Astrocyte (in vitro differentiated cells and primary cell): ENCODE data around the gene NCK2. TPM values are rescaled to one million over a fixed set of nuclear protein-coding genes. Genes with fewer than 3 reads are reported as not detected.
A peak's percentile ranks its signal among the peaks of the same experiment; 100 is the strongest.

ENCODE experiments used
- DNase-seq: peaks from one replicate; pipeline ENCODE4 v3.0.0-alpha.2; 2010; ENCODE audit warnings: low read depth
- FAIRE-seq: peaks from 2 replicates; lab custom pipeline; 2011; peaks lifted over from hg19 to GRCh38; lab: Jason Lieb, UNC
- H2AFZ ChIP-seq: 2 replicates; pipeline ENCODE4 v1.6.0; 2012; ENCODE audit warnings: low read depth, low read length, inconsistent platforms
- H3K27ac ChIP-seq: 2 replicates; pipeline ENCODE4 v1.5.1; 2011; ENCODE audit warnings: low read depth, low read length, inconsistent platforms
- H3K27me3 ChIP-seq: 2 replicates; pipeline ENCODE4 v1.6.0; 2011; ENCODE audit warnings: low read length, inconsistent platforms; ENCODE audit not compliant: insufficient read depth
- H3K36me3 ChIP-seq: 2 replicates; pipeline ENCODE4 v1.5.1; 2011; ENCODE audit warnings: low read length, inconsistent platforms; ENCODE audit not compliant: insufficient read depth
- H3K4me1 ChIP-seq: 2 replicates; pipeline ENCODE4 v1.5.1; 2011; ENCODE audit warnings: low read length, inconsistent platforms; ENCODE audit not compliant: insufficient read depth
- H3K4me2 ChIP-seq: 2 replicates; pipeline ENCODE4 v1.6.0; 2012; ENCODE audit warnings: low read length, inconsistent platforms
- H3K4me3 ChIP-seq: 2 replicates; pipeline ENCODE4 v1.5.1; 2011; ENCODE audit warnings: low read depth, mild to moderate bottlenecking, low read length, inconsistent platforms; ENCODE audit not compliant: insufficient read depth
- H3K79me2 ChIP-seq: 2 replicates; pipeline ENCODE4 v1.6.0; 2012; ENCODE audit warnings: mild to moderate bottlenecking, low read length, inconsistent platforms; ENCODE audit not compliant: insufficient read depth
- H3K9ac ChIP-seq: 2 replicates; pipeline ENCODE4 v1.6.0; 2012; ENCODE audit warnings: mild to moderate bottlenecking, low read length, inconsistent platforms
- H3K9me3 ChIP-seq: 2 replicates; pipeline ENCODE4 v1.5.1; 2012; ENCODE audit warnings: low read depth, mild to moderate bottlenecking, low read length, inconsistent platforms; ENCODE audit not compliant: insufficient read depth
- H4K20me1 ChIP-seq: 2 replicates; pipeline ENCODE4 v1.6.0; 2012; ENCODE audit warnings: low read length, inconsistent platforms; ENCODE audit not compliant: insufficient read depth
- H3K27ac Mint-ChIP-seq: one replicate; pipeline ENCODE4 v1.8.0; 2021; ENCODE audit warnings: mild to moderate bottlenecking, mixed read lengths; ENCODE audit not compliant: unreplicated experiment
- H3K27me3 Mint-ChIP-seq: one replicate; pipeline ENCODE4 v1.8.0; 2021; ENCODE audit warnings: low read depth, mixed read lengths; ENCODE audit not compliant: unreplicated experiment
- H3K36me3 Mint-ChIP-seq: one replicate; pipeline ENCODE4 v1.8.0; 2021; ENCODE audit warnings: low read depth, mixed read lengths; ENCODE audit not compliant: unreplicated experiment
- H3K4me1 Mint-ChIP-seq: one replicate; pipeline ENCODE4 v1.8.0; 2021; ENCODE audit warnings: low read depth, mixed read lengths; ENCODE audit not compliant: unreplicated experiment
- H3K4me3 Mint-ChIP-seq: one replicate; pipeline ENCODE4 v1.8.0; 2021; ENCODE audit warnings: mild to moderate bottlenecking, moderate library complexity, mixed read lengths; ENCODE audit not compliant: unreplicated experiment
- H3K9me3 Mint-ChIP-seq: one replicate; pipeline ENCODE4 v1.8.0; 2021; ENCODE audit warnings: mild to moderate bottlenecking, mixed read lengths; ENCODE audit not compliant: unreplicated experiment
- EZH2 ChIP-seq: IDR thresholded peaks from 2 replicates; pipeline ENCODE4 v1.6.1; 2012; ENCODE audit warnings: mild to moderate bottlenecking, low read length, inconsistent platforms; ENCODE audit not compliant: insufficient read depth
- total RNA-seq: library from RNA; stranded (reverse); gene quantifications from 2 replicates; pipeline ENCODE4 v1.2.1, GENCODE V29; 2021
- TF ChIP-seq, protein P1 (sequence below): IDR thresholded peaks from 2 replicates; pipeline ENCODE4 v1.5.1; 2011; ENCODE audit warnings: low read depth, mild to moderate bottlenecking, inconsistent platforms, low read length, moderate library complexity; ENCODE audit not compliant: insufficient read depth

Gene NCK2
- total RNA-seq, 1 donor from 2014 or later: 61.6 TPM

DNA sequence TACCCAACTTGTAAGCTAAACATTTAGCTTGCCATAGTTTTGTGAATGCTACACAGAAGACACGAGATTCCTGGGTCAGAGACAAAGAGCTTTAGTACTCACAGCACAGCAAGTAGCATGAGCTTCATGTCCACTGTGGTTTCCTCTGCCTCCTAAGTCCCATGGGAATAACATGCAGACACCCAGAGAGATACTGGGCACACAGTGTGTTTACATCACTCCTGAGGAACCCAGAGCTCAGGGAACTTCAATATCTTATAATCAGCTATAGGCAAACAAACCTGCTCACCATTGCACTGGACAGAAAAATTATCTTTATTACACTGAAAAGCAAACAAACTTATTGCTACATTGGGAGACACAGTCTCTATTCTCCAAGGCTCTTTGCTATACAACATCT lies 14.5 kb upstream of the NCK2 start:
- Histone ChIP-seq H3K4me2 (no peak overlapping the region), H4K20me1 (no peaks in the 10 kb centered on the region), H3K9me3 (no peaks in the 10 kb centered on the region), H3K4me1 (peaks cover 12% of the 10 kb centered on the region), H3K36me3 (no peaks in the 10 kb centered on the region), H3K79me2 (no peaks in the 10 kb centered on the region), H3K9ac (no peak overlapping the region), H2AFZ (no peak overlapping the region), H3K27me3 (no peaks in the 10 kb centered on the region), H3K27ac (no peak overlapping the region), H3K4me3 (no peak overlapping the region)
- Mint-ChIP-seq H3K9me3 (peaks cover 5% of the 10 kb centered on the region), H3K4me3 (no peak overlapping the region), H3K36me3 (peaks cover 2% of the 10 kb centered on the region), H3K4me1 (peaks cover 36% of the 10 kb centered on the region), H3K27ac (no peak overlapping the region), H3K27me3 (peaks cover 4% of the 10 kb centered on the region)
- TF ChIP-seq EZH2: no peak
- TF ChIP-seq, protein P1, sequence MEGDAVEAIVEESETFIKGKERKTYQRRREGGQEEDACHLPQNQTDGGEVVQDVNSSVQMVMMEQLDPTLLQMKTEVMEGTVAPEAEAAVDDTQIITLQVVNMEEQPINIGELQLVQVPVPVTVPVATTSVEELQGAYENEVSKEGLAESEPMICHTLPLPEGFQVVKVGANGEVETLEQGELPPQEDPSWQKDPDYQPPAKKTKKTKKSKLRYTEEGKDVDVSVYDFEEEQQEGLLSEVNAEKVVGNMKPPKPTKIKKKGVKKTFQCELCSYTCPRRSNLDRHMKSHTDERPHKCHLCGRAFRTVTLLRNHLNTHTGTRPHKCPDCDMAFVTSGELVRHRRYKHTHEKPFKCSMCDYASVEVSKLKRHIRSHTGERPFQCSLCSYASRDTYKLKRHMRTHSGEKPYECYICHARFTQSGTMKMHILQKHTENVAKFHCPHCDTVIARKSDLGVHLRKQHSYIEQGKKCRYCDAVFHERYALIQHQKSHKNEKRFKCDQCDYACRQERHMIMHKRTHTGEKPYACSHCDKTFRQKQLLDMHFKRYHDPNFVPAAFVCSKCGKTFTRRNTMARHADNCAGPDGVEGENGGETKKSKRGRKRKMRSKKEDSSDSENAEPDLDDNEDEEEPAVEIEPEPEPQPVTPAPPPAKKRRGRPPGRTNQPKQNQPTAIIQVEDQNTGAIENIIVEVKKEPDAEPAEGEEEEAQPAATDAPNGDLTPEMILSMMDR: no peak
- DNase-seq (no peak), FAIRE-seq (no peak)

DNA sequence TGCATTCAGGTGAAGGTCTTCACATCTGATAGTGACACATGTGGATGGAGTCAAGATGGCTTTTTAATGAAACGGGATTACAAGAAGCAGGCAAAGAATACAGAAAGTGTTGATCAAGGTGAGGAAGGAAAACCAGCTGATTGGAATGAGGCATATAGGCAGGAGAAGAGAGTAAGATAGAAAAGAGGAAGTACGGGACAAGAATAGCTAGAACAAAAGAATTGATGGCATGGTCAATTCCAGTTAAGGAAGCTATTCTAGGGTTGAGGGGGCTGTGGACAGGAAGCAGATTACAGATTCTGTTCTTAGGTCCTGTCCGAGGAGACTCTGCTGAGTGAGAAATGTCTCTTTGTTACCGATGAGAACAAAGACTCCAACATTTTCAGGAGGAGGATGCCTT lies 13.2 kb upstream of the NCK2 start:
- no peaks in the 10 kb centered on the region for H3K79me2 ChIP-seq
- no peak overlapping the region for H3K9ac ChIP-seq
- H3K36me3 ChIP-seq: no peaks in the 10 kb centered on the region
- DNase-seq (no peak), FAIRE-seq (no peak)
- peaks cover 2% of the 10 kb centered on the region for H3K36me3 Mint-ChIP-seq
- H2AFZ ChIP-seq: no peak overlapping the region
- H3K4me1 ChIP-seq: peaks cover 18% of the 10 kb centered on the region
- TF ChIP-seq, protein P1: no peak
- no peak for TF ChIP-seq EZH2
- no peaks in the 10 kb centered on the region for H3K27me3 Mint-ChIP-seq
- H3K4me3 Mint-ChIP-seq: no peak overlapping the region
- no peak overlapping the region for H3K27ac ChIP-seq
- peaks cover 5% of the 10 kb centered on the region for H3K9me3 Mint-ChIP-seq
- no peak overlapping the region for H3K4me2 ChIP-seq
- no peak overlapping the region for H3K27ac Mint-ChIP-seq
- H3K4me3 ChIP-seq: no peak overlapping the region
- no peaks in the 10 kb centered on the region for H3K9me3 ChIP-seq
- H3K4me1 Mint-ChIP-seq: peaks cover 37% of the 10 kb centered on the region
- H4K20me1 ChIP-seq: no peaks in the 10 kb centered on the region
- H3K27me3 ChIP-seq: no peaks in the 10 kb centered on the region

DNA sequence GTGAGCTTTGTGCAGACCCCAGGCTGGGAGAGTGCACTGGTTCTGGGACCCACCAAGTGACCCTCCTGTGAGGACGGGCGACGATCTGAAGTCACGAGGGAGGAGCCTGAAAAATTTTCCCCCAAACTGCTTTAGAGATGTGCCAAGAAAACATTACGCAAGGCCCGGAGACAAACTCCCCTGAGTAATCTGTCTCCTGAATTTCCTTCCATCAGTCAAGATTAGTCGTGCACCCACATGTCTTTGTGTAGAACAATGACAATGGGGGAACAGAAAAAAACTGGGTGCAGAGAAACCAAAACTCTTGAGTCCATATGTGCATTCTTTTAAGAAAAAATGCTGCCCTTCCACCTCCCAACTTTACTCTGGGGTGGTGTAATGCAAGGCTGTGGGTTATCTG lies 12.6 kb upstream of the NCK2 start:
- no peaks in the 10 kb centered on the region for H3K9me3 ChIP-seq
- H3K27ac ChIP-seq: no peak overlapping the region
- Mint-ChIP-seq H3K36me3 (peaks cover 2% of the 10 kb centered on the region), H3K27ac (no peak overlapping the region), H3K4me1 (peaks cover 37% of the 10 kb centered on the region), H3K9me3 (peaks cover 5% of the 10 kb centered on the region), H3K4me3 (no peak overlapping the region), H3K27me3 (no peaks in the 10 kb centered on the region)
- H3K4me1 ChIP-seq: peaks cover 18% of the 10 kb centered on the region
- FAIRE-seq (no peak), DNase-seq (peak; percentile 61)
- peak overlapping the region; percentile 6 for H3K4me2 ChIP-seq
- H3K27me3 ChIP-seq: no peaks in the 10 kb centered on the region
- no peak overlapping the region for H3K4me3 ChIP-seq
- no peak for TF ChIP-seq EZH2
- TF ChIP-seq, protein P1: no peak
- H4K20me1 ChIP-seq: no peaks in the 10 kb centered on the region
- H3K79me2 ChIP-seq: no peaks in the 10 kb centered on the region
- no peak overlapping the region for H3K9ac ChIP-seq
- H2AFZ ChIP-seq: no peak overlapping the region
- no peaks in the 10 kb centered on the region for H3K36me3 ChIP-seq
